ENCODE data around the gene SMIM32.

GRCh38 chr5:136155078-136155477 is 37.9 kb downstream of the SMIM32 start:
- TF ChIP-seq EZH2 (IDR thresholded peaks at IDR 0.05; ENCODE audit: low read depth, unreplicated experiment), result no peak
- TF ChIP-seq CTCF (conservative IDR thresholded peaks at IDR 0.05; ENCODE audit: low read depth in 2 of 2), result no peak
- no peak for TF ChIP-seq CREB1 (CRISPR knock-in tag; IDR thresholded peaks at IDR 0.05; ENCODE audit: low read depth)
- TF ChIP-seq POLR2AphosphoS5 (IDR thresholded peaks at IDR 0.05; ENCODE audit: low read depth), result no peak
- TF ChIP-seq REST (IDR thresholded peaks at IDR 0.05; ENCODE audit: unreplicated experiment), result no peak
- no peak for TF ChIP-seq ZNF462 (CRISPR knock-in tag; IDR thresholded peaks at IDR 0.05)
- no peak for TF ChIP-seq ZNF331 (CRISPR knock-in tag; IDR thresholded peaks at IDR 0.05; ENCODE audit: low read depth)

Measured in GM23338 (cell line).